ENCODE results near the gene CLN3. TPM values are rescaled to one million over a fixed set of nuclear protein-coding genes. Genes with fewer than 3 reads are reported as not detected.
"Not testable (repeated sequence)": the region's sequence is repeated elsewhere in the genome, so short reads cannot be mapped to it uniquely, and the experiment has no call there.

The CLN3 gene
- total RNA-seq, 3 donors from 2014 or later, result 73.4 to 125 (median 101) TPM

DNA sequence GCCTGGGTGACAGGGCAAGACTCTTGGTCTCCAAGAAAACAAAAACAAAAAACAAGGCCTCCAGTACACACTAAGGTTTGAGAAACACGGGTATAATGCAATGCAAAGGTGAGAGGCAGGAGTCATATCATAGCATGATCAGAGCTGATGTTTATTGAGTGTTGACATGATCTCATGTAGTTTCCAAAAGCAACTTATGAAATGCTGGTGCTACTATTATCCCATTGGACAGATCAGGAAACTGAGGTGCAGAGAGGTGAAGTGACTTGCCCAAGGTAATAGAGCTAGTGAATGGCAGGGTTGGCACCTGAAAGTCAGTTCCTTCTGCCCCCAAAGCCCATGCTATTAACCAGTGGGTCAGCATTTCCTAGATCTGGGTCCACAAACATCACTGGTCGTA lies 16.7 kb downstream of the CLN3 start:
- no peaks in the 10 kb centered on the region for H3K9me3 ChIP-seq
- ATAC-seq (no peak), DNase-seq (no peak)
- intact Hi-C loops (cut with DNase I, micrococcal nuclease), result no loop called here
- no peaks in the 10 kb centered on the region for H3K36me3 ChIP-seq (ENCODE audit: low read depth)
- TF ChIP-seq, protein P1, sequence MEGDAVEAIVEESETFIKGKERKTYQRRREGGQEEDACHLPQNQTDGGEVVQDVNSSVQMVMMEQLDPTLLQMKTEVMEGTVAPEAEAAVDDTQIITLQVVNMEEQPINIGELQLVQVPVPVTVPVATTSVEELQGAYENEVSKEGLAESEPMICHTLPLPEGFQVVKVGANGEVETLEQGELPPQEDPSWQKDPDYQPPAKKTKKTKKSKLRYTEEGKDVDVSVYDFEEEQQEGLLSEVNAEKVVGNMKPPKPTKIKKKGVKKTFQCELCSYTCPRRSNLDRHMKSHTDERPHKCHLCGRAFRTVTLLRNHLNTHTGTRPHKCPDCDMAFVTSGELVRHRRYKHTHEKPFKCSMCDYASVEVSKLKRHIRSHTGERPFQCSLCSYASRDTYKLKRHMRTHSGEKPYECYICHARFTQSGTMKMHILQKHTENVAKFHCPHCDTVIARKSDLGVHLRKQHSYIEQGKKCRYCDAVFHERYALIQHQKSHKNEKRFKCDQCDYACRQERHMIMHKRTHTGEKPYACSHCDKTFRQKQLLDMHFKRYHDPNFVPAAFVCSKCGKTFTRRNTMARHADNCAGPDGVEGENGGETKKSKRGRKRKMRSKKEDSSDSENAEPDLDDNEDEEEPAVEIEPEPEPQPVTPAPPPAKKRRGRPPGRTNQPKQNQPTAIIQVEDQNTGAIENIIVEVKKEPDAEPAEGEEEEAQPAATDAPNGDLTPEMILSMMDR (IDR thresholded peaks at IDR 0.05), result no peak
- H3K4me1 ChIP-seq (ENCODE audit: low read depth), result peaks cover 10% of the 10 kb centered on the region
- no peak overlapping the region for H3K4me3 ChIP-seq

- Histone ChIP-seq H3K4me1 (ENCODE audit: low read depth) (no peaks in the 10 kb centered on the region), H3K36me3 (ENCODE audit: low read depth) (no peaks in the 10 kb centered on the region), H3K4me3 (no peak overlapping the region), H3K9me3 (no peaks in the 10 kb centered on the region)
- intact Hi-C loops (cut with DNase I, micrococcal nuclease), result no loop called here
- ATAC-seq (no peak), DNase-seq (peak in 1 of 3 donors; percentile 5)
- TF ChIP-seq, protein P1 (IDR thresholded peaks at IDR 0.05), result no peak
These were observed 18.1 kb downstream of the CLN3 start for GRCh38 chr16:28473714-28474265.

GRCh38 chr16:28447081-28447480 lies 44.8 kb downstream of the CLN3 start:
- H3K36me3 ChIP-seq (ENCODE audit: low read depth); intact Hi-C loops (cut with DNase I, micrococcal nuclease); DNase-seq; H3K4me3 ChIP-seq; H3K4me1 ChIP-seq (ENCODE audit: low read depth); ATAC-seq; H3K9me3 ChIP-seq: not testable (repeated sequence)

DNA sequence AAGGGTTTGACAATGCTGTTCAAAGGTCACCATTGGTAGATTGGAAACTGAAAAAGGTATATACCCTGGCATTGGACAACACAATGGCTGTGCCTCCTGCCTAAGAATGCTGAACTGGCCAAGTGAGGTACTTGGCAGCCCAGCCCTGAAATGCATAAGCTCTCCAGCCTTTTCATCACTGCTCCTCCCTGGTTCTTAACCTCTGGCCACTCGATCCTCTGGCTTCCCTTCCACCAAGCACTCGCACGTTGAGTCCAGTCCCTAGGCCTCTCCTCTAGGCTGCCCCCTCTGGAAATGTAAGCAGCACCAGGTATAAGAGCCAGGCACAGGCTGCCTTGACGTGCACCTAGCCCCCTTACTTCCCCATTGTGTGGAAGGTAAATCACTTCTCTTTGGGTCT lies 45.5 kb downstream of the CLN3 start:
- DNase-seq; H3K9me3 ChIP-seq; intact Hi-C loops (cut with DNase I, micrococcal nuclease); H3K4me1 ChIP-seq (ENCODE audit: low read depth); H3K36me3 ChIP-seq (ENCODE audit: low read depth); ATAC-seq; H3K4me3 ChIP-seq: not testable (repeated sequence)

GRCh38 chr16:28443943-28444342 lies 47.9 kb downstream of the CLN3 start:
- ATAC-seq; H3K36me3 ChIP-seq (ENCODE audit: low read depth); H3K4me1 ChIP-seq (ENCODE audit: low read depth); H3K4me3 ChIP-seq; H3K9me3 ChIP-seq; intact Hi-C loops (cut with DNase I, micrococcal nuclease): not testable (repeated sequence)
- DNase-seq, result peak in 1 of 3 donors; percentile 4

- H3K9me3 ChIP-seq; DNase-seq; intact Hi-C loops (cut with DNase I, micrococcal nuclease); ATAC-seq; H3K36me3 ChIP-seq (ENCODE audit: low read depth); H3K4me3 ChIP-seq; H3K4me1 ChIP-seq (ENCODE audit: low read depth): not testable (repeated sequence)
These were observed 53.0 kb downstream of the CLN3 start for GRCh38 chr16:28438899-28439298.

- DNase-seq; ATAC-seq; H3K4me3 ChIP-seq; H3K4me1 ChIP-seq (ENCODE audit: low read depth); H3K9me3 ChIP-seq; intact Hi-C loops (cut with DNase I, micrococcal nuclease); H3K36me3 ChIP-seq (ENCODE audit: low read depth): not testable (repeated sequence)
These were observed 56.5 kb downstream of the CLN3 start for GRCh38 chr16:28435340-28435739.

Other genes starting within 250 kb of the CLN3 start
- 1 to 10 TPM in 1 of 3 donors, under 1 TPM in 2; 0.28 to 1.8 (median 0.52) TPM for gene SBK1, start 199.5 kb downstream of the CLN3 start, total RNA-seq
- 1 to 10 TPM in 2 of 3 donors, under 1 TPM in 1; 0.94 to 4.3 (median 1.0) TPM for gene NPIPB6, start 128.6 kb downstream of the CLN3 start, total RNA-seq
- 100 to 1,000 TPM in 1 of 3 donors, 10 to 100 TPM in 2; 36.5 to 104 (median 52.4) TPM for gene EIF3CL, start 88.2 kb downstream of the CLN3 start, total RNA-seq
- gene NPIPB7, start 19.7 kb downstream of the CLN3 start, total RNA-seq, result under 1 TPM; 0.24 to 0.32 (median 0.32) TPM
- gene APOBR, start 2.6 kb upstream of the CLN3 start, total RNA-seq, result 10 to 100 TPM; 28.8 to 65.4 (median 57.2) TPM
- gene IL27, start 14.8 kb upstream of the CLN3 start, total RNA-seq, result not detected
- 100 to 1,000 TPM in 2 of 3 donors, 10 to 100 TPM in 1; 51.7 to 145 (median 129) TPM for gene NUPR1, start 46.9 kb upstream of the CLN3 start, total RNA-seq
- gene SGF29, start 61.8 kb upstream of the CLN3 start, total RNA-seq, result 10 to 100 TPM; 21.6 to 45.9 (median 25.9) TPM
- 10 to 100 TPM; 17.2 to 46.8 (median 44.3) TPM for gene SULT1A2, start 105.0 kb upstream of the CLN3 start, total RNA-seq
- 100 to 1,000 TPM in 2 of 3 donors, 10 to 100 TPM in 1; 52.4 to 254 (median 138) TPM for gene SULT1A1, start 118.0 kb upstream of the CLN3 start, total RNA-seq
- gene NPIPB8, start 146.0 kb upstream of the CLN3 start, total RNA-seq, result 10 to 100 TPM in 1 of 3 donors, 1 to 10 TPM in 1, under 1 TPM in 1; 0.92 to 10.1 (median 1.2) TPM
- 100 to 1,000 TPM; 298 to 526 (median 426) TPM for gene EIF3C, start 219.4 kb upstream of the CLN3 start, total RNA-seq

Data from mucosa of descending colon (tissue), 3 donors.